Muscle layer of duodenum (tissue), 2 donors: ENCODE data around the gene RGS19.

Source experiments
- H3K27ac ChIP-seq: one replicate; pipeline ENCODE4 v1.7.0; 2013; ENCODE audit warnings: mild to moderate bottlenecking, low read length
- H3K27me3 ChIP-seq: one replicate; pipeline ENCODE4 v1.7.0; 2013; ENCODE audit warnings: low read depth, mild to moderate bottlenecking, control low read depth, low read length
- H3K36me3 ChIP-seq, 2 donors: one replicate each; pipeline ENCODE4 v1.7.0; 2013; ENCODE audit warnings: low read length in 2 of 2, control low read depth in 1 of 2, mild to moderate bottlenecking in 1 of 2; ENCODE audit not compliant: insufficient read depth in 2 of 2, control insufficient read depth in 1 of 2
- H3K4me1 ChIP-seq, 2 donors: one replicate each; pipeline ENCODE4 v1.7.0; 2013; ENCODE audit warnings: low read length in 2 of 2, mild to moderate bottlenecking in 2 of 2, control low read depth in 1 of 2, moderate library complexity in 1 of 2; ENCODE audit not compliant: insufficient read depth in 2 of 2, control insufficient read depth in 1 of 2
- H3K4me3 ChIP-seq, 2 donors: one replicate each; pipeline ENCODE4 v1.7.0; 2013; ENCODE audit warnings: low read length in 2 of 2, low read depth in 1 of 2, mild to moderate bottlenecking in 1 of 2
- H3K9me3 ChIP-seq, 2 donors: one replicate each; pipeline ENCODE4 v1.7.0; 2013; ENCODE audit warnings: low read length in 2 of 2, control low read depth in 1 of 2, mild to moderate bottlenecking in 1 of 2; ENCODE audit not compliant: control insufficient read depth in 1 of 2
- donor health status: healthy.

RGS19 gene

DNA sequence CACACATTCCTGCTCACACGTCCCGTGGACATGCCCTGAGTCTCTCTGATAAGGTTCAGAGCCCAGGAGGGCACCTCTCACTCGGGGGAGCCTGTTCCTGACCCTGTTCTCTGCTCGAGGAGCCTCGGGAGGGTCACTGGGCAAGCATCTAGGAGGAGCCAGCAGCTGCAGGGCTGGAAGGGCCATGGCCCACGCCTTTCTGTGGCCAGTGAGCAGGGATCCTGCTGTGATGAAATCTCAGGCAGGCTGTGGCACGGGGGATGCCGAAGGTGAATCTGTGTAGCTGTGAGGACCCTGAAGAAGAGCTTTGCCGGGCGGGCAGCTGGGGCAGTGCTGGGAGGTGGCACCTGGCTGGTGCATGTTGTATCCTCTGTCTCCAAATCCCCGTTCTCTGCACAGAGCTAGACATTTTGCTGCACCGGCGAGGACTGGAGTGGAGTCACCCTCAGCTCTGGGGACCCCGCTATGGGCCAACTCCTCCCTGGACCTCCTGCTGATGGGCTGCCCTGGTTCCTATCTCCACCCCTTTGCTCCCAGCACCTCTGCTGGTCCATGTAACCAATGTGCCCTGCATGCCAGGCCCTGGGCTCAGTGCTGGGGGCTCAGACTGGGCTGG is 35.1 kb upstream of the RGS19 start:
- Histone ChIP-seq H3K4me3 (no peak overlapping the region), H3K27ac (no peak overlapping the region), H3K4me1 (no peaks in the 10 kb centered on the region), H3K9me3 (no peaks in the 10 kb centered on the region), H3K36me3 (no peaks in the 10 kb centered on the region), H3K27me3 (no peaks in the 10 kb centered on the region)

DNA sequence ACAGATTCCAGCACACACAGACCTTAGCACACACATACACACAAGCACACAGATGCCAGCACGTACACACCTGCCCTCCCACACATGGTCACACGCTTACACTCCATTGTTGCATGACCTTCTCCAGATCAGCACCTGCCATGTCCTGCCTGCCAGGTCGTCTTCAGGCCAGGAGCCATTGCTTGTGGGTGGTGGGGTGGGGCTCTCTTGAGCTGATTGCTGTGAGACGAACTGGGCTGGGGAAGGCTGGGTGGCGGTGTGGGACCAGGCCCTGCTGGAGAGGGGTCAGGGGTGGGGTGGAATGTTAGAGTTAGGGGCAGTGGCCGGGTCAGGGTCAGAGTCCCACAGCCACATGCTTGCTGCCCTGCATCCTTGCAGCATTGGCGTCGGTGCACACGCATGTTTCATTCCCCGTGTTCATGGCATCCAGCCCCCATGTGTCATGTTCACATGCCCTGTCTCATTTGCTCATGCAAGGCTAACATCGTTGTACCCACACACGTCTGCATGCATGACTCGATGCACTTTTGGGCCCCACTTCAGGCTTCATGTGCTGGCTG is 34.6 kb upstream of the RGS19 start:
- H3K4me3 ChIP-seq: no peak overlapping the region
- H3K4me1 ChIP-seq: no peaks in the 10 kb centered on the region
- H3K27me3 ChIP-seq: no peaks in the 10 kb centered on the region
- no peaks in the 10 kb centered on the region for H3K9me3 ChIP-seq
- no peaks in the 10 kb centered on the region for H3K36me3 ChIP-seq
- H3K27ac ChIP-seq: no peak overlapping the region

DNA sequence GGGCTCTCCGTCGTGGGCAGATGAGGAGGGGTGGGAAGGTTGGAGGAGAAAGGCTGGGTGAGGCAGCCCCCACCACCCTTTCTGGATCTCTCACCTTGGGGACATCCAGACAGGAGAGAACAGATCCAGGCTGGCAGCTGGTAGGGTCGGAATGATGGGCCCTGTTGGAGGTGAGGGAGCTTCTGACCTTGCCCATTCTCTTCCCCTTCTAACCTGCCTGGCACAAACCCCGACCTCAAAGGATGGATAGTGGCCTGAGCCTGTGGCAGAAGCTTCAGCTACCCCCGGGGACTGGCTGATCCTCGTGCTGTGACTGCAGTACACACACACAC is 34.1 kb upstream of the RGS19 start:
- Histone ChIP-seq H3K27me3 (no peaks in the 10 kb centered on the region), H3K36me3 (no peaks in the 10 kb centered on the region), H3K9me3 (no peaks in the 10 kb centered on the region), H3K4me1 (no peaks in the 10 kb centered on the region), H3K27ac (no peak overlapping the region), H3K4me3 (no peak overlapping the region)

DNA sequence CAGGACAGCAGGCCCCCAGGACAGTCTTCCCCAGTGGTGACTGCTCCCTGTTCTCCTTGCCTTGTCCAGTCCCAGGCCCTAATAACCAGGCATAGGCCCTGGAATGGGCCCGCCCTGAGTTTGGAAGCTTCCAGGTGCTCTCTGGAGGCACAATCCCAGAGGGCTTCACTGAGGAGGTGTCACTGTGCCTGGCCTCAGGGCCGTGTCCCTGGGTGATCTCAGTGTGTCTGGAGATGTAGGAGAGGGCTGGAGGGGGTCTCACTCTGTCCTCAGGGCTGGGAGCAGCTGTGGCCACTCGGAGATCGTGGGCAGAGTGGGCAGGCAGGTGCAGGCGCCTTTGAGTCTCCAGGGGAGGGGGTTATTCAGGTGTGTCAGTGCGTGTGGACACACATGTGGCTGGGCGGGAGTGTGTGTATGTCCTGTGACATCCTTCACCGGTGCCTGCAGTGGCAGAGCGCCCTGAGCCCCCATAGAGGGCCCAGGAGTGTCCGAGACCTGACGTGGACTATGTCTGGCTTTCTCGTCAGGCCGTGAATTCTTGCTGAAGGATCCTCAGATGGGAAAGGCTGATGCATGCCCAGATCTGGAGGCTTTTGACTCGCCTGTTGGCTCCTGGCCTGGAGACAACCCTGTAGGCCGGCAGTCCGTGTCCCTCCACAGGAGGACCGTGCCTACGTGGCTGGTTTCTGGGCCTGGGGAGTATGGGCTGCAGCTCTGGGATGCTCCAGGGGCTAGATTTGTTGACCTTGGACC is 33.5 kb upstream of the RGS19 start:
- H3K27me3 ChIP-seq: no peaks in the 10 kb centered on the region
- H3K4me3 ChIP-seq: no peak overlapping the region
- H3K36me3 ChIP-seq: no peaks in the 10 kb centered on the region
- no peaks in the 10 kb centered on the region for H3K4me1 ChIP-seq
- H3K27ac ChIP-seq: no peak overlapping the region
- no peaks in the 10 kb centered on the region for H3K9me3 ChIP-seq

DNA sequence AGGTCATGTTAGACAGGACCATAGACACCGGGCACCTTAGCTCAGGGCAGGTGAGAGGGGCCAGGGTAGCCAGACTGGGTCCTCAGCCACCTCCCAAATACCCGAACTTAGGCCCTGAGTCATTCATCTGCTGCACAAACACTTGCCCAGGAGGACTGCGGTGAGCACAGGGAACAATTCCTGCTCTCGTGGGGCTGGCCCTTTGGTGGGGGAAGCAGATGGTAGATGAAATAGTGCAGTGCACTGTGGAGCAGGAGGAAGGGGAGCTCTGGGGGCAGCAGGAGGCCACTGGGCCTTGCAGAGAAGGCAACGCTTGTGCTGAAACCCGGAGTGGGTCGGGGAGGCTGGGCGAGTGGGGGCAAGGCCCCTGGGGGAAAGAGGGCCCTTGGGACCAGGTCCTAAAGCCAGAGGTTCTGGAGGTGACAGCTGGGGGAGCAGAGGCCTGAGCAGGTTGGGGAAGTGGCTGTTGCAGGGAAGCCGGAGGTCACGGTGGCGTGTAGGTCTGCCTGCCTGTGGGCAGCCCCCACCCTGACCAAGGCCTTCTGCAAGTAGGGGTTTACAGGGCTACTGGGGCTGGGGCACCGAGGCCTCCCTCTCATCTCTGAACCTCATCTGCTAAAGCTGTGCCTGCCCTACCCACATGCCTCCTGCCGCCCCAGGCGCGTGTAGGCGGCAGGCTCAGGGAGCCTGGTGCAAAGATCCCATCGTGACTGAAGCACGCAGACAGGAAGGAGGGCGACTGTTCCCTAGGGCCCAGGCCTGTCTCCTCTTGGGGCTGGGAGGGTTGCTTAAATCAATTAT is 32.7 kb upstream of the RGS19 start:
- Histone ChIP-seq H3K36me3 (no peaks in the 10 kb centered on the region), H3K27me3 (no peaks in the 10 kb centered on the region), H3K4me3 (no peak overlapping the region), H3K9me3 (no peaks in the 10 kb centered on the region), H3K4me1 (no peaks in the 10 kb centered on the region), H3K27ac (no peak overlapping the region)

DNA sequence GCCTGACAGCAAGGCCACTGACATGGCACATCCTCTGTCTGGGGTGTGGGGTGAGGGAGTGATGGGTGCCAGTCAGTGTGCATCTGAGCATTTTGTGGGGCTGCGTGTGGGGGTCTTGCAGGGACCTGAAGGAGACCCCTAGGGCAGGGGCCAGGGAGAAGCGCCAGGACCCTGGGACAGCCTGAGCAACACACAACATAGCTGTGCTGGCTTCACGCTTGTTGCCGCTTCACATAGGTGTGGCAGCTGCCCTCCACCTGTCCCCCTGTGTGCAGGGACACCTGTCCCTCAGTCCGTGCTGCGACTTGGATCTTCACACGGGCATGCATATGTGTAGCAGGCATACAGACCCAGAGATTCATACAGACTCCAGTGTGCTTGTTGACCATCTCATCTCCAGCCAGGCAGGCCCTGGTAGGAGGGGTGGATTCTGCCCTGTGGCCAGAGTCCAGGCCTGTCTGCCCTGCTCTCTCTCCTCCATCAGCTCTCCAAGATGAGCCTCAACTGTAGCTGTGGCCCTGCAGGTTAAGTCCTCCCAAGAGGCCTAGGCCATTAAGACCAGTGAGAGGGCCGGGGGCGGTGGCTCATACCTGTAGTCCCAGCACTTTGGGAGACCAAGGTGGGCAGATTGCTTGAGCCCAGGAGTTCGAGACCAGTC is 31.2 kb upstream of the RGS19 start:
- Histone ChIP-seq H3K4me3 (no peak overlapping the region), H3K27ac (no peak overlapping the region), H3K4me1 (no peaks in the 10 kb centered on the region), H3K27me3 (no peaks in the 10 kb centered on the region), H3K36me3 (no peaks in the 10 kb centered on the region), H3K9me3 (no peaks in the 10 kb centered on the region)

DNA sequence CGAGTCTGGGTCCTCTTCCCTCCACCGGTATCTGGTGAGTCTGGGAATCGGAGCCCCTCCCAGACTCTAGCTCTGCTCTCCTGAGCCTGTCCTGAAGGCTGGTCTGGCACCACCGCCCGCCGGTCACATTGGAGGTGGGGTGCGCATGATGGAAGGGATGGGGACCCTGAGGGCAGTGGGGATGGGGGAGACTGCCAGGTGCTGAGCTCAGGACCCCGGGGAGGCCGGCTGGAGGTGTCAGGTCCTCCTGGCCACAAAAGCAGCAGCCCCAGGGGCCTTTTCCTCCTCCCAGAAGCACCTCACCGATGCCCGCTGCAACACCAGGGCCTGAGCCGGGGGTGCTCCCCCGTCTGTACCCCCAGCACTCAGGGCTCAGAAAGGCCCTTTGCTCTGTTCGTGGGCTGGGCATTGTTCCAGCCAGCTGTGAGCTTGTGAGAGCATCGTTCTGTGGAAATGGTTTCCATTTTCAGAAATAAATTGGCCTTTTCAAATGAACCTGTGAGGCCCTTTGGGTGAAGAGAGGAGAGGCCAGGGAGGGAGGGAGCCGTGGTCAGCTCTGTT is 30.6 kb upstream of the RGS19 start:
- no peaks in the 10 kb centered on the region for H3K4me1 ChIP-seq
- H3K36me3 ChIP-seq: no peaks in the 10 kb centered on the region
- H3K27ac ChIP-seq: no peak overlapping the region
- H3K4me3 ChIP-seq: no peak overlapping the region
- no peaks in the 10 kb centered on the region for H3K9me3 ChIP-seq
- H3K27me3 ChIP-seq: no peaks in the 10 kb centered on the region

DNA sequence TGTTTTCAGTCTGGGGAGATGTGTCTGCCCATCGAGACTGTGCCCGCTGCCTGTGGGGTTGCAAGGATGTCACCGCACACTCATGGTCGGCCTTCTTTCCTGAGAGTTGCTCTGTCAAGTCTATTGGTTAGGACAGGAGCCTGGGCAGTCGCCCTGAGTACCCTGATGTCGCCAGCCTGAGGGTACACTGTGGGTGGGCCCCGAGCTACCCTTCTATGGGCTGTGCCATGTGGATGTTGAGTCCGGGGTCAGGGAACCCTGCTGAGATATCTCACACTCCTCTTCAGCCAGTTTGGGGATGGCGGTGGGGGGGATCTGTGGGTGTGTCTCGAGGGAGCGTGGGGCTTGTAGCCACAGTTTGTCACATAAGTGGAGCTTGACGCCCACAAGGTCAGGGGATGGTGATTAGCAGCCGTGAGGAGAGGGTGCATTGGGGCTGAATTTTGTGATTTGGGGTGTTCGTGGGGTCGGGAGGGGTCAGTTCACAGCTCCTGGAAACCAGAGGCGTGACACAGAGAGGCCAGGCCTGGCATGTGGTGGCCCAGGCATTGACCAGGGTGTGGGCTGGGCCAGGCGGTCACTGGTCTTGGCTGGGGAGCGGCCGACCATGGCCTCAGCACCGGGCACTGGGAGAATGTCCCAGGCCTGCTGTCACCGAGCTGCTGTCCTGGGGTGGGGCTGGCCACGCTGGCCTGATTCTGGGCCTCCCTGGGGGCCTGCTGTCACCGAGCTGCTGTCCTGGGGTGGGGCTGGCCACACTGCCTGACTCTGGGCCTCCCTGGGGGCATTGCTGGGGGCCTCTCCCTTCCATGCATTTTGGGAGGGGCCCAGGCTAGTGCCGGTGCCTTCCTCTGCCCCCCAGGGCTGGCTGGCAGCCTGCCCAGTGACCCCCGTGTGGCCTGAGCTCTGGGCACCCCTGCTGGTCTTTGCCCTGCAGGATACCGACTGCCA is 29.7 kb upstream of the RGS19 start:
- Histone ChIP-seq H3K36me3 (no peaks in the 10 kb centered on the region), H3K27ac (no peak overlapping the region)

DNA sequence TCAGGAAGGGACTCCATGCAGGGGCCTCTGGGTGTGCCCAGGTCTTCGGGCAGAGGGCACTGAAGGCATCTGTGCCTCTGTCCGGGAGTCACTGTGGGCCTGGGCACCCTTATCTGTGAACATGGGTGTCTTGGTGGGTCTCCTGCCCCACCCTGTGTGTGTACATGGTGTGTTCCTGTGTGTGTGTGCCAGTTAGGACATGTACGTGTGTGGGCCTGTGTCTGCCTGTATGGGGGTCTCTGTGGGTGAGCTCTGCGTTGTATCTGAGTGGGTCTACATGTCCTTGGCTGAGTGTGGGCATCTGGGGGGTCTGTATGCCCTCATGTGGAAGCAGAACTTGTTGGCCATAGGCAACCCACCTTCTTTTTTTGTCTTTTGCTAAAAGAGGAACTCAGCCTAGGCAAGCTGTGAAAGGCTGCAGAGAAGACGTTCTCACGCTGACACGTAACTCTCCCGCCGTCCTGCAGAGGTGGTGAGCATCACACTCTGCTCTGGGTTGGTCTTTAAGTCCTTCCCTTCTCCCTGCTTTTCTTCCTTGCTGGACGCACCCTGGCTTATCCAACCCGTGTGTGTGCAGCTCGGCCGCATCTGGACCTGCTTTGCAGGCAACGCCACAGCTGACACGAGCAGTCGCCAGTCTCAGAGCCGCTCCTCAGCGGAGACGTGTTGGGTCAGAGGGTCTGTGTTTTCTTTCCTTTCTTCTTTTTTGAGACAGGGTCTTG is 28.6 kb upstream of the RGS19 start:
- no peaks in the 10 kb centered on the region for H3K9me3 ChIP-seq
- H3K4me3 ChIP-seq: no peak overlapping the region
- peaks cover 3% of the 10 kb centered on the region for H3K27me3 ChIP-seq
- H3K27ac ChIP-seq: no peak overlapping the region
- H3K4me1 ChIP-seq: no peaks in the 10 kb centered on the region
- H3K36me3 ChIP-seq: no peaks in the 10 kb centered on the region

More for the DNA sequence above, 29.7 kb upstream of the RGS19 start:
- Histone ChIP-seq H3K4me1 (no peaks in the 10 kb centered on the region), H3K27me3 (no peaks in the 10 kb centered on the region), H3K4me3 (no peak overlapping the region), H3K9me3 (no peaks in the 10 kb centered on the region)
